Smooth muscle cell (in vitro differentiated cells): Measurements from ENCODE around the gene HOXB1. TPM values are rescaled to one million over a fixed set of nuclear protein-coding genes. Genes with fewer than 3 reads are reported as not detected.
A peak's percentile ranks its signal among the peaks of the same experiment; 100 is the strongest.

Experiments used
- DNase-seq: peaks from one replicate; lab custom pipeline; 2025; ENCODE audit not compliant: unreplicated experiment; lab: John Stamatoyannopoulos, UW
- H2AFZ ChIP-seq: fragments of 200-600 bp; sonication (generic); 2 replicates; pipeline ENCODE4 v1.6.0; 2016; ENCODE audit warnings: antibody characterized with exemption, low read depth, mild to moderate bottlenecking
- H3F3A ChIP-seq: fragments of 200-600 bp; sonication (generic); 2 replicates; pipeline ENCODE4 v1.6.0; 2017; ENCODE audit warnings: antibody characterized with exemption, low read depth
- H3K27ac ChIP-seq: fragments of 200-600 bp; sonication (generic); 2 replicates; pipeline ENCODE4 v1.5.1; 2016; ENCODE audit warnings: low read depth, mild to moderate bottlenecking
- H3K27me3 ChIP-seq: fragments of 200-600 bp; sonication (generic); 2 replicates; pipeline ENCODE4 v1.6.1; 2016; ENCODE audit warnings: low read depth, mild to moderate bottlenecking
- H3K36me3 ChIP-seq: fragments of 200-600 bp; sonication (generic); 2 replicates; pipeline ENCODE4 v1.5.1; 2016; ENCODE audit warnings: low read depth
- H3K4me1 ChIP-seq: fragments of 200-600 bp; sonication (generic); 2 replicates; pipeline ENCODE4 v1.5.1; 2016; ENCODE audit warnings: low read depth
- H3K4me2 ChIP-seq: fragments of 200-600 bp; sonication (generic); 2 replicates; pipeline ENCODE4 v1.6.0; 2016; ENCODE audit warnings: mild to moderate bottlenecking
- H3K4me3 ChIP-seq: fragments of 200-600 bp; sonication (generic); 2 replicates; pipeline ENCODE4 v1.5.1; 2016; ENCODE audit warnings: mild to moderate bottlenecking
- H3K79me2 ChIP-seq: fragments of 200-600 bp; sonication (generic); 2 replicates; pipeline ENCODE4 v1.6.0; 2016; ENCODE audit warnings: low read depth, mild to moderate bottlenecking
- H3K9ac ChIP-seq: fragments of 200-600 bp; sonication (generic); 2 replicates; pipeline ENCODE4 v1.6.0; 2016; ENCODE audit warnings: low read depth
- H3K9me3 ChIP-seq: fragments of 200-600 bp; sonication (generic); replicated peaks from 2 replicates; pipeline ENCODE4 v1.5.1; 2016; ENCODE audit warnings: low read depth
- H4K20me1 ChIP-seq: fragments of 200-600 bp; sonication (generic); 2 replicates; pipeline ENCODE4 v1.6.0; 2016; ENCODE audit warnings: low read depth
- WGBS: methylation state at CpG from one replicate; pipeline ENCODE4 v1.1.7; 2016; ENCODE audit warnings: low lambda C conversion rate; 5-methylcytosine and 5-hydroxymethylcytosine counted together
- polyA plus RNA-seq: library from polyadenylated mRNA; unstranded; fragments of >200 nt; fragmentation: Nextera tagmentation; extraction: Ambion mirVana; gene quantifications from 2 replicates; pipeline ENCODE4 v1.2.1, GENCODE V29; 2016
- total RNA-seq: library from RNA; depleted of rRNA; stranded (reverse); fragments of >200 nt; gene quantifications from 2 replicates; pipeline ENCODE4 v1.2.3, GENCODE V29; 2014
- TF ChIP-seq, protein P1 (sequence below): fragments of 200-600 bp; sonication (generic); IDR thresholded peaks from 2 replicates; pipeline ENCODE4 v1.5.1; 2017; ENCODE audit warnings: borderline replicate concordance, mild to moderate bottlenecking, antibody characterized with exemption; ENCODE audit not compliant: insufficient read depth, poor library complexity, severe bottlenecking

The HOXB1 gene
- total and polyA plus RNA-seq, 2 experiments from 2014 or later, result not detected

DNA sequence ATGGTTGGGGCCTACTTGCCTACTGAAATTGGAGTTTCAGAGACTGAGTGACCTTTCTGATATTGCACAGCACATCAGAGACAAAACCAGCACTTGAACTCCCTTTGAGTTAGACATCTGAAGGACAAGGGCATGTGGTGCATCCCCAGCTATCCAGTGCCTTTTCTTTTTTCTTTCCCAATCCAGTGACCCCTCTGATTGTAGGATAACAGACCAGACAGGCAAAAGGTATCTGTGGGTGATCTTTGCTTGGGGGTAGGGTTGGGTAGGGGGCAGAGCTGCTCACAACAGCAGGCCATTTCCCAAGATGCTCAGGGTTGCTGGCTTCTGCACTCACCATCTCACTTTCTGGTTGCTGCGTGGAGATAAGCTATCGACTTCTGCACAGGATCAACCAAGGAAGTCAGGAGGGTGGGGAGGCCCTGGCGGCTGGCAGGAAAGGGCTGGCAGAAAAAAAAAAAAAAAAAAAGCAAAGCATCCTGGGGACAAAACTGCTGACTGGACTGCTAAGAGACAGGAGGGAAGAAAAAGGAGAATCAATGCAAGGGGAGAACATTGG lies 42.2 kb downstream of the HOXB1 start:
- no peaks in the 10 kb centered on the region for H4K20me1 ChIP-seq
- peaks cover 16% of the 10 kb centered on the region for H3F3A ChIP-seq
- H3K79me2 ChIP-seq, result no peaks in the 10 kb centered on the region
- H3K27ac ChIP-seq, result no peak overlapping the region
- H2AFZ ChIP-seq, result no peak overlapping the region
- no peaks in the 10 kb centered on the region for H3K36me3 ChIP-seq
- H3K27me3 ChIP-seq, result no peaks in the 10 kb centered on the region
- H3K4me2 ChIP-seq, result no peak overlapping the region
- H3K9ac ChIP-seq, result no peak overlapping the region
- no peak overlapping the region for H3K4me3 ChIP-seq
- TF ChIP-seq, protein P1, sequence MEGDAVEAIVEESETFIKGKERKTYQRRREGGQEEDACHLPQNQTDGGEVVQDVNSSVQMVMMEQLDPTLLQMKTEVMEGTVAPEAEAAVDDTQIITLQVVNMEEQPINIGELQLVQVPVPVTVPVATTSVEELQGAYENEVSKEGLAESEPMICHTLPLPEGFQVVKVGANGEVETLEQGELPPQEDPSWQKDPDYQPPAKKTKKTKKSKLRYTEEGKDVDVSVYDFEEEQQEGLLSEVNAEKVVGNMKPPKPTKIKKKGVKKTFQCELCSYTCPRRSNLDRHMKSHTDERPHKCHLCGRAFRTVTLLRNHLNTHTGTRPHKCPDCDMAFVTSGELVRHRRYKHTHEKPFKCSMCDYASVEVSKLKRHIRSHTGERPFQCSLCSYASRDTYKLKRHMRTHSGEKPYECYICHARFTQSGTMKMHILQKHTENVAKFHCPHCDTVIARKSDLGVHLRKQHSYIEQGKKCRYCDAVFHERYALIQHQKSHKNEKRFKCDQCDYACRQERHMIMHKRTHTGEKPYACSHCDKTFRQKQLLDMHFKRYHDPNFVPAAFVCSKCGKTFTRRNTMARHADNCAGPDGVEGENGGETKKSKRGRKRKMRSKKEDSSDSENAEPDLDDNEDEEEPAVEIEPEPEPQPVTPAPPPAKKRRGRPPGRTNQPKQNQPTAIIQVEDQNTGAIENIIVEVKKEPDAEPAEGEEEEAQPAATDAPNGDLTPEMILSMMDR, result no peak
- H3K4me1 ChIP-seq, result peaks cover 15% of the 10 kb centered on the region
- H3K9me3 ChIP-seq, result no peaks in the 10 kb centered on the region
- DNase-seq, result no peak
- WGBS, result 15% methylated on average over 3 of the region's 3 CpGs

DNA sequence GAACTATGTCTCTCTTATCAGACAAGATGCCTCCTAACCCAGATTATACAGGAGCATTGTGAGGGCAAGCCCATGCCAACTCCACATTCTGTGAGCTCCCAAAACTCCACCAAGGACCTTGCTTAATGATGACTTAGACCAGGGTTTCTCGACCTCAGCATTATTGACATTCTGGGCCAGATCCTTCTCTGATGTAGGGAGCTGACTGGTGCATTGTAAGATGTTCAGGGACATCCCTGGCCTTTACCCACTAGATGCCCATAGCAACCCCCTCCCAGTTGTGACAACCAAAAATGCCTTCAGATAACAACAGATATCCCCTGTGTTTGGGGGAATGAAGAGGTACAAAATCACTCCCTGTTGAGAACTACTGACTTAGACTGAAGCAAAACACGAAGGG lies 43.6 kb downstream of the HOXB1 start:
- no peak for DNase-seq
- Histone ChIP-seq H4K20me1 (no peaks in the 10 kb centered on the region), H3K36me3 (no peaks in the 10 kb centered on the region), H3K4me3 (no peak overlapping the region), H3K4me2 (peak overlapping the region; percentile 20), H3K27ac (peak overlapping the region; percentile 98), H3K9me3 (no peaks in the 10 kb centered on the region), H2AFZ (no peak overlapping the region), H3K9ac (peak overlapping the region; percentile 57), H3K27me3 (no peaks in the 10 kb centered on the region), H3K4me1 (peaks cover 9% of the 10 kb centered on the region), H3K79me2 (no peaks in the 10 kb centered on the region), H3F3A (peaks cover 24% of the 10 kb centered on the region)
- TF ChIP-seq, protein P1, result no peak
- WGBS, result 73% methylated on average over 2 of the region's 2 CpGs

DNA sequence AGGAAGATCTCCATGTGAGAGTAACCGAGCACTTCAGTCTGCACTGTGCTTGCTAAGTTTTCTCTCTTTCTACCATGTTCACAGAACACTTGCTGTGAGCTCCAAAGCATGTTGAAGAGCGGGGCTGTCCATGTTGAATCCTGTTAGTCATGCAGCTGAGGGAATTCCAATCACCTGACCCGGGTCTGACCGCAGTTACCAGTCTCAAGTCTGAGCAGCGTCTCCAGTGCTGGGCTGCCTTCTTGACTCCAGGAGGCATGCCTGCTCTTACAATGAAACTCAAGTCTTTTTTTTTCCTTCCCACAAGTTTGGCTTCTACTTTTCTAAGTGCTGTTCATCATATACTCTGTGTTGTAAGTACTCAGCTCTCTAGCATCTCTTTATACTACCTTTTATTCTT lies 44.3 kb downstream of the HOXB1 start:
- H3K4me2 ChIP-seq, result peak overlapping the region; percentile 38
- H3F3A ChIP-seq, result peaks cover 24% of the 10 kb centered on the region
- TF ChIP-seq, protein P1, result no peak
- H3K9me3 ChIP-seq, result no peaks in the 10 kb centered on the region
- peaks cover 9% of the 10 kb centered on the region for H3K4me1 ChIP-seq
- no peaks in the 10 kb centered on the region for H3K27me3 ChIP-seq
- H4K20me1 ChIP-seq, result no peaks in the 10 kb centered on the region
- no peaks in the 10 kb centered on the region for H3K36me3 ChIP-seq
- H3K27ac ChIP-seq, result peak overlapping the region; percentile 98
- WGBS, result 31% methylated on average over 5 of the region's 5 CpGs
- peak overlapping the region; percentile 57 for H3K9ac ChIP-seq
- H2AFZ ChIP-seq, result no peak overlapping the region
- no peak overlapping the region for H3K4me3 ChIP-seq
- H3K79me2 ChIP-seq, result no peaks in the 10 kb centered on the region
- no peak for DNase-seq

DNA sequence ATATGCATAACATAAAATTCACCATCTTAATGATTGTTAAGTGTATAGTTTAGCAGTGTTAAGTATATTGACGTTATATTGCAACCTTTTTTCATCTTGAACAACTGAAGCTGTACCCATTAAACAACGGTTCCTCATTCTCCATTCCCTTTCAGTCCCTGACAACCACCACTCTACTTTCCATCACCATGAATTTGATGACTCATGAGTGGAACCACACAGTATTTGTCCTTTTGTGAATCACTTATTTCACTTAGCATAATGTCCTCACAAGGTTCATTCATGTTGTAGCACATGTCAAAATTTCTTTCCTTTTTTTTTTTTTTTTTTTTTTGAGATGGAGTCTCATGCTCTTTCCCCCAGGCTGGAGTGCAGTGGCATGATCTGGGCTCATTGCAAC lies 46.0 kb downstream of the HOXB1 start:
- peak overlapping the region; percentile 57 for H3K9ac ChIP-seq
- WGBS, result 65% methylated on average over 2 of the region's 2 CpGs

More for the DNA sequence above, 46.0 kb downstream of the HOXB1 start:
- peak overlapping the region; percentile 75 for H3K4me2 ChIP-seq
- TF ChIP-seq, protein P1, result no peak
- no peaks in the 10 kb centered on the region for H3K9me3 ChIP-seq
- DNase-seq, result no peak
- H3K36me3 ChIP-seq, result no peaks in the 10 kb centered on the region
- H3K27me3 ChIP-seq, result no peaks in the 10 kb centered on the region
- no peaks in the 10 kb centered on the region for H4K20me1 ChIP-seq
- peaks cover 22% of the 10 kb centered on the region for H3F3A ChIP-seq
- H3K4me1 ChIP-seq, result peaks cover 9% of the 10 kb centered on the region
- H3K79me2 ChIP-seq, result no peaks in the 10 kb centered on the region
- H2AFZ ChIP-seq, result no peak overlapping the region
- H3K4me3 ChIP-seq, result no peak overlapping the region
- H3K27ac ChIP-seq, result peak overlapping the region; percentile 98
